ENCODE results near the gene STEAP2.

The STEAP2 gene

GRCh38 chr7:90211391-90212148 is at the start of gene STEAP2:
TSS of gene STEAP2 (plus strand) at chr7:90211740. CDS start at chr7:90225083, 13,343 bp downstream.
- H3K4me3 ChIP-seq (ENCODE audit: low read length): no peak within 1 kb of the TSS
- H2AFZ ChIP-seq (ENCODE audit: low read depth, low read length): no peak within 1 kb of the TSS
- H3K27ac ChIP-seq (ENCODE audit: low read length): no peak within 1 kb of the TSS
- peaks cover 13% of the 10 kb centered on the region for H3K4me1 ChIP-seq (ENCODE audit: low read length)
- H3K27me3 ChIP-seq (ENCODE audit: low read depth, low read length): no peaks in the 10 kb centered on the region
- TF ChIP-seq, protein P1, sequence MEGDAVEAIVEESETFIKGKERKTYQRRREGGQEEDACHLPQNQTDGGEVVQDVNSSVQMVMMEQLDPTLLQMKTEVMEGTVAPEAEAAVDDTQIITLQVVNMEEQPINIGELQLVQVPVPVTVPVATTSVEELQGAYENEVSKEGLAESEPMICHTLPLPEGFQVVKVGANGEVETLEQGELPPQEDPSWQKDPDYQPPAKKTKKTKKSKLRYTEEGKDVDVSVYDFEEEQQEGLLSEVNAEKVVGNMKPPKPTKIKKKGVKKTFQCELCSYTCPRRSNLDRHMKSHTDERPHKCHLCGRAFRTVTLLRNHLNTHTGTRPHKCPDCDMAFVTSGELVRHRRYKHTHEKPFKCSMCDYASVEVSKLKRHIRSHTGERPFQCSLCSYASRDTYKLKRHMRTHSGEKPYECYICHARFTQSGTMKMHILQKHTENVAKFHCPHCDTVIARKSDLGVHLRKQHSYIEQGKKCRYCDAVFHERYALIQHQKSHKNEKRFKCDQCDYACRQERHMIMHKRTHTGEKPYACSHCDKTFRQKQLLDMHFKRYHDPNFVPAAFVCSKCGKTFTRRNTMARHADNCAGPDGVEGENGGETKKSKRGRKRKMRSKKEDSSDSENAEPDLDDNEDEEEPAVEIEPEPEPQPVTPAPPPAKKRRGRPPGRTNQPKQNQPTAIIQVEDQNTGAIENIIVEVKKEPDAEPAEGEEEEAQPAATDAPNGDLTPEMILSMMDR (IDR thresholded peaks at IDR 0.05; ENCODE audit: low read depth, low read length): no peak
- TF ChIP-seq EZH2phosphoT487 (IDR thresholded peaks at IDR 0.05; ENCODE audit: low read depth): no peak
- no peak within 1 kb of the TSS for H3K9ac ChIP-seq (ENCODE audit: low read length)
- no peaks in the 10 kb centered on the region for H3K36me3 ChIP-seq (replicated peaks; ENCODE audit: low read depth, low read length)
- H3K4me2 ChIP-seq (ENCODE audit: low read length): no peak within 1 kb of the TSS
- 0 out of 2 replicates have a peak, but pooled peaks cover 3% of the 10 kb centered on the region for H3K9me3 ChIP-seq (ENCODE audit: insufficient read depth, low read length)
- H3K79me2 ChIP-seq (ENCODE audit: low read length): no peaks in the 10 kb centered on the region
- no peaks in the 10 kb centered on the region for H4K20me1 ChIP-seq (ENCODE audit: insufficient read depth, low read length)

DNA sequence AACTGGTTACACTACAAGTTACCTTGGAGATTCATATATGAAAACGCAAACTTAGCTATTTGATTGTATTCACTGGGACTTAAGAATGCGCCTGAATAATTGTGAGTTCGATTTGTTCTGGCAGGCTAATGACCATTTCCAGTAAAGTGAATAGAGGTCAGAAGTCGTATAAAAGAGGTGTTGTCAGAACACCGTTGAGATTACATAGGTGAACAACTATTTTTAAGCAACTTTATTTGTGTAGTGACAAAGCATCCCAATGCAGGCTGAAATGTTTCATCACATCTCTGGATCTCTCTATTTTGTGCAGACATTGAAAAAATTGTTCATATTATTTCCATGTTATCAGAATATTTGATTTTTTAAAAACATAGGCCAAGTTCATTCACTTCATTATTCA is 48.0 kb upstream of the STEAP2 start:
- Histone ChIP-seq H3K27me3 (ENCODE audit: low read depth, low read length) (no peaks in the 10 kb centered on the region), H4K20me1 (ENCODE audit: insufficient read depth, low read length) (no peaks in the 10 kb centered on the region), H3K9me3 (ENCODE audit: insufficient read depth, low read length) (no peaks in the 10 kb centered on the region), H3K4me2 (ENCODE audit: low read length) (no peak overlapping the region), H3K27ac (ENCODE audit: low read length) (no peak overlapping the region), H3K79me2 (ENCODE audit: low read length) (no peaks in the 10 kb centered on the region), H2AFZ (ENCODE audit: low read depth, low read length) (no peak overlapping the region), H3K4me3 (ENCODE audit: low read length) (no peak overlapping the region), H3K36me3 (replicated peaks; ENCODE audit: low read depth, low read length) (peaks cover 14% of the 10 kb centered on the region), H3K4me1 (ENCODE audit: low read length) (no peaks in the 10 kb centered on the region), H3K9ac (ENCODE audit: low read length) (no peak overlapping the region)
- TF ChIP-seq EZH2phosphoT487 (IDR thresholded peaks at IDR 0.05; ENCODE audit: low read depth): no peak
- TF ChIP-seq, protein P1 (IDR thresholded peaks at IDR 0.05; ENCODE audit: low read depth, low read length): no peak

- TF ChIP-seq, protein P1 (IDR thresholded peaks at IDR 0.05; ENCODE audit: low read depth, low read length): no peak
- no peak for TF ChIP-seq EZH2phosphoT487 (IDR thresholded peaks at IDR 0.05; ENCODE audit: low read depth)
- H2AFZ ChIP-seq (ENCODE audit: low read depth, low read length): no peak overlapping the region
Observed at GRCh38 chr7:90165724-90166123, 45.8 kb upstream of the STEAP2 start.

DNA sequence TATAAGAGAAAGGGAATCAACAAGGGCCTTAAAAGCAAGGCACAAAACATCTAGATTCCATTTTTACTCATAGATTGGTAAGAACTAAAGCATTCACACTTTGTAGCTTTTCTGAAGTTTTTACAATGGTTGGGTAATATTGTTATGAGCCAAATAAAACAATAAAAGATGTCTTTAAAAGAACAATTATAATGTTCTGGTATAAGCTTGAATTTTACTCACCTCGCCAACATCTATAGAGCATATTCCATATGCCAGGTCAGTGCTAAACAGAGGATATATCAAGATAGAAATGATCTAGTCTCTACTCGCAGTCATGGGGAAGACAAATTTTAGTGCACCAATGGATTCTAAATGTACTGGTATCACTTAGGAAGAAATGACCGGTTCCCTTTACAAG is 45.4 kb upstream of the STEAP2 start:
- no peak overlapping the region for H3K9ac ChIP-seq (ENCODE audit: low read length)
- TF ChIP-seq EZH2phosphoT487 (IDR thresholded peaks at IDR 0.05; ENCODE audit: low read depth): no peak
- TF ChIP-seq, protein P1 (IDR thresholded peaks at IDR 0.05; ENCODE audit: low read depth, low read length): no peak
- H3K79me2 ChIP-seq (ENCODE audit: low read length): no peaks in the 10 kb centered on the region
- H3K4me1 ChIP-seq (ENCODE audit: low read length): no peaks in the 10 kb centered on the region
- no peak overlapping the region for H3K4me2 ChIP-seq (ENCODE audit: low read length)
- H3K36me3 ChIP-seq (replicated peaks; ENCODE audit: low read depth, low read length): peaks cover 14% of the 10 kb centered on the region
- H3K9me3 ChIP-seq (ENCODE audit: insufficient read depth, low read length): peaks cover 8% of the 10 kb centered on the region; the same call in 1 of the 2 replicates
- H4K20me1 ChIP-seq (ENCODE audit: insufficient read depth, low read length): no peaks in the 10 kb centered on the region
- H3K27me3 ChIP-seq (ENCODE audit: low read depth, low read length): no peaks in the 10 kb centered on the region
- no peak overlapping the region for H3K27ac ChIP-seq (ENCODE audit: low read length)
- no peak overlapping the region for H3K4me3 ChIP-seq (ENCODE audit: low read length)
- no peak overlapping the region for H2AFZ ChIP-seq (ENCODE audit: low read depth, low read length)

More at GRCh38 chr7:90165724-90166123, 45.8 kb upstream of the STEAP2 start:
- Histone ChIP-seq H3K9ac (ENCODE audit: low read length) (no peak overlapping the region), H3K4me3 (ENCODE audit: low read length) (no peak overlapping the region), H4K20me1 (ENCODE audit: insufficient read depth, low read length) (no peaks in the 10 kb centered on the region), H3K9me3 (ENCODE audit: insufficient read depth, low read length) (peaks cover 5% of the 10 kb centered on the region; the same call in 1 of the 2 replicates), H3K27ac (ENCODE audit: low read length) (no peak overlapping the region), H3K27me3 (ENCODE audit: low read depth, low read length) (no peaks in the 10 kb centered on the region), H3K79me2 (ENCODE audit: low read length) (no peaks in the 10 kb centered on the region), H3K4me1 (ENCODE audit: low read length) (no peaks in the 10 kb centered on the region), H3K4me2 (ENCODE audit: low read length) (no peak overlapping the region), H3K36me3 (replicated peaks; ENCODE audit: low read depth, low read length) (peaks cover 14% of the 10 kb centered on the region)

Measured in OCI-LY3 (cell line).